GM12878 (cell line): ENCODE data around the gene SHB.

Source experiments
- CEBPZ ChIP-seq: fragments of 150-350 bp; IDR thresholded peaks from 2 replicates; pipeline ENCODE4 v1.6.1; 2016; ENCODE audit warnings: low read depth, low read length
- EP300 ChIP-seq, 2 experiments: fragments of 150-350 bp in 1 of 2; IDR thresholded peaks; 2 replicates each; pipeline ENCODE4 v1.6.1; 2011 to 2012; ENCODE audit warnings: low read depth in 2 of 2, low read length in 2 of 2, borderline replicate concordance in 1 of 2, improper control_type of control experiment in 1 of 2, inconsistent platforms in 1 of 2; ENCODE audit not compliant: control insufficient read depth in 1 of 2
- MXI1 ChIP-seq: fragments of 150-350 bp; IDR thresholded peaks from 2 replicates; pipeline ENCODE4 v1.6.1; 2011; ENCODE audit warnings: low read depth, mild to moderate bottlenecking, inconsistent platforms, low read length, improper control_type of control experiment
- SP1 ChIP-seq: IDR thresholded peaks from one replicate; pipeline ENCODE4 v1.6.1; 2011; ENCODE audit warnings: low read depth, low read length
- SREBF2 ChIP-seq: IDR thresholded peaks from 2 replicates; pipeline ENCODE4 v1.6.1; 2012; ENCODE audit warnings: mild to moderate bottlenecking, low read length

DNA sequence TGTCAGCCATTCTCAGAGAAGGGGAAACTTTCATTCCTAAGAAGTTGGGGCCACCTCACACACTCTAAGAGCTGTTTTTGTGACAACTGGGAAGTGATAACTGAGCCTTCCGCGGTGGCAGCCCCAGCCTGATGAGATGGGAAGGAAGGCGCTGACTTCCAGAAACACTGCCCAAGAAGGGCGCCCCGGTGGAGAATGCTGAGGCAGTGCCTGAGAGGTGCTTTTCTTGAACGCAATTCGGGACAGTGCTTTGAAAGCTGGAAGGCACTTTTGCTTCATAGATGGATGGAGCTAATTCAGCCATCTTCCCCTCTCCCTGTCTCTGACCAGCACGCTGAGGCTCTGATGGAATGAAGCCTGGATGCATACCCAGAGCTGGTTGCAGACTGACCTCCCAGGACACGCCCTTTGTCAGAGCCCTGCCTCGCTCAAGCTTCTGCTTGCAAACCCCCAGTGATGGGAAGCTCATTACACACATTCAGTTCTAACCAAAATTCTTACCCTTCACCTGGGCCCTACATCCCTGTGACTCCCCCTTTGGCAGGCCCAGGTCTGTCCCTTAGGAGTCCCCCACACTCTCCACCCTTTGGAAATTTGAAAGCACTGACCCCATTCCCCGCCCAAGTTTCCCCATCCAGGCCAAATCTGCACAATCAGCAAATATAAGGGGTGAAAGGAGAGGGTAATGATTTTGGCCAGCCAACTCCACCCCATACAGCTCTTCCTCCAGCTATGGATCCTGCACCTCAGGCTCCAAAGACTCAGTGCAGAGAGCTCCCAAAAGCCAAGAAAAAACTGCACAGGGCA, 98.5 kb downstream of the SHB start:
- no peak for TF ChIP-seq EP300 (IDR thresholded peaks at IDR 0.05; ENCODE audit: borderline replicate concordance in 1 of 2, control insufficient read depth in 1 of 2, low read depth in 2 of 2, low read length in 2 of 2)
- TF ChIP-seq MXI1, result no peak
- TF ChIP-seq CEBPZ, result no peak
- no peak for TF ChIP-seq SREBF2
- no peak for TF ChIP-seq SP1
